Stimulated activated CD8-positive, alpha-beta memory T cell treated with anti-CD3 and anti-CD28 coated beads, Interleukin-12 subunit alpha, Interleukin-12 subunit beta, amount 100 ng/mL, for 1 hour (primary cell): ENCODE data around the gene OGFR.

Source experiments
- DNase-seq: peaks from one replicate; pipeline ENCODE4 v3.0.0-alpha.2; 2020; ENCODE audit warnings: low read depth

The OGFR gene

DNA sequence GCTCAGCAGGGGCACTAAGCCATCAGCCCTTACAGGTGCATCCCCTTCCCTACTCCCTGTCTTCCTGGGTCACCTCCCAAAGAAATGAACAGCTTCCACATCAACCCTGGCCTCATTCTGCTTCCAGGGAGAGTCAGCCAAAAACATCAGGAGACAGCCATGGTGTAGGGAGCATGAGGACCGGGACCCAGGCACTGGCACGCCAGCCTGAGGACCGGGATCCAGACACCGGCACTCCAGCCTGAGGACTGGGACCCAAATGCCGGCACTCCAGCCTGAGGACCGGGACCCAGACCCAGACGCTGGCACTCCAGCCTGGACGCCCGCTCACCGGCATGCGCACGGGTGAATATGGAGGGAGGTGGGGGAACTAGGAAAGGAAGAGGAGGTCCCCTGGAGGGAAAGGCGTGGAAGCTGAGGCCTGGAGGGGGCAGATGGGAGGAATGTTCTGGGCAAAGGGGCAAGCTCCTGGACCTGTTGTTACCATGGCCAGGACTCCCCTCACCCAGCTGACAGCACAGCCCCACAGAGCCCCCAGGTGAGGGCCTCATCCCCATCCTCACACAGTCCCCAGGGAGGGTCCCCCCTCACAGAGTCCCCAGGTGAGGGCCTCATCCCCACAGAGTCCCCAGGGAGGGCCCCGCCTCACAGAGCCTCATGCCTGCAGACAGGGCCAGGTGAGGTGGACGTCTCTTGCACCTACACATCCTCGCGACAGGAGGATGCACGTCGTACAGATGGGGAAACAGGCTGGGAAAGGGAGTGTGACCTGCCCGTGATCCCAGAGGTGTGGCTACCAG is 34.3 kb upstream of the OGFR start:
- DNase-seq: no peak

DNA sequence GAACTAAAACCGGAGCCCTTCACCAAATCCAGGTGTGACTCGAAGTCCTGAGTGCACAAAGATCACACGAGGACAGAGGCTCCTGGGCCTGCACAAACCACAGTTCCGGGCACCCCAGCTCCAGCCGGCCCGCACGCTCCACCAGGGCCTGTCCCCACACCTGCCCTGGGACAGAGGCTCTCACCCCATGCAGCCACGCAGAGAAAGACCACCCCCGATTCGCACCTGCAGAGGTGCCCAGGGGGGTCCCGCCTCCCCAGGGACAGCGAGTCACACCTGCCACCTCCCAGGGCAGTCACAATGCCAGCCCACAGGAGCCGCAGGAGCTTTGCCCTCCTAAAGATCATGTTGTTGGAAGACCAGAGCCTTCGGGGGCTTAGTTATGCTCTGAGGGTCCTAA is 33.7 kb upstream of the OGFR start:
- DNase-seq: no peak

- no peak for DNase-seq
Observed at GRCh38 chr20:62771396-62772102, 33.1 kb upstream of the OGFR start.

DNA sequence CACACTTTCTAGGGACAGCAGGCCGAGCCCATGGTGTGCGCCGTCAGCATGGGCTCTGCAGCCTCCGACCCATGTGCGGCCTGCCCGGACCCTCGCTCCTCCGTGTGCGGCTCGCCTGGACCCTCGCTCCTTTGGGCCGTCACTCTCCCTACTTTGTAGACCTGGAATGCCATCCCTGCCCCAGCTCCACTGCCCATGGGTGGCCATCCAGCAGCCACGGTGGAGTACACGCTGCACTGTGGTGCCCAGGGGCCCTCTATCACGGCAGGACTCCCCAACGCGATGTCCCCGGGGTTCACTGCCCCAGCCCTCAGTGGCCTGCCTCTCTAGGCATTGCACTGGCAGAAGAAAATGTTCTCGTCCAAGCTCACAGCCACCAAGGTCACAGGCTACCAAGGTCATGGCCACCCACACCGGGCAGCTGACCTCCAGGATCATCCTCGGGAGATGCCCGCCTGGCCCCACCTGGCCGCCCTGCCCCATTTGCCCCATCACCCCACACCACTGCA is 32.5 kb upstream of the OGFR start:
- no peak for DNase-seq

GRCh38 chr20:62772619-62772989 is 32.0 kb upstream of the OGFR start:
- no peak for DNase-seq

DNA sequence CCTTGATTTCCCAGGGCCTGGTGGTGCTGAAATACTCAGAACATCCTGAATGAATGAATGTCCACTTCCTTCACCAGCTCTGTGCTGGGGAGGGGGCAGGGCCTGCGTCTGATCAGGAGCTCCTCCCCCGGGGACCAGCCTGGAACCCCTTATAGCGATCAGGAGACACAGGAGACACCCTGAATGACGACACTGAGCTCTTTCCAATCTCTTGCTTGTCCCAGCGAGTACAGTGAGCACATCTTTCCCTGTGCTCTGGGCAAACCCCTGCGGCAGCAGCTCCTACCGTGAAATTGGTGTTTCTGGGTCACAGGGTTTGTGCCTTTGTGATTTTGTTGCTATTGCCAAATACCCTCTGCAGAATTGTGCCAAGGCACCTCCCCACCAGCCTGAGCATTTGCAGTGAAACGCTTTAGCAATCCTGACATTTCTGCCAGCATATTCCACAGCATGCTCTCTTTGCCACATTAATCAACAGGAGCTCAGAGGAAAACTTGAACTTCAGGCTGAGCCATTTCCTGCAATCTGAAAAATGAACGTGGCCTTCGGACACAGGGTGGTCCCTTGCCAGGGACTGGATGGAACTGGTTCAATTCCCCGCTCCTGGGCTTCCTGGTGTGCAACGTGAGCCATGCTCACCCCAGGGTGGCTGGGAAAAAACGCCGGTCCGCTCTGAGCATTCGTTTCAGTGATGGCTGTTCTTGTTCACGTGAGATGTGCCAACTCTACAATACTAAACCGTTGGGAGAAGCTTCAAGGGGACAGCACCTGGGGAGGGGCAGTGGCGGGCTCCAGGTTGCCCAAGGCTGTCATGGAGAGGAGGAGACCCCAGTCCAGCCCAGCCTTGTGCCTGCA is 31.4 kb upstream of the OGFR start:
- no peak for DNase-seq

GRCh38 chr20:62773845-62774714 is 30.6 kb upstream of the OGFR start:
- no peak for DNase-seq

DNA sequence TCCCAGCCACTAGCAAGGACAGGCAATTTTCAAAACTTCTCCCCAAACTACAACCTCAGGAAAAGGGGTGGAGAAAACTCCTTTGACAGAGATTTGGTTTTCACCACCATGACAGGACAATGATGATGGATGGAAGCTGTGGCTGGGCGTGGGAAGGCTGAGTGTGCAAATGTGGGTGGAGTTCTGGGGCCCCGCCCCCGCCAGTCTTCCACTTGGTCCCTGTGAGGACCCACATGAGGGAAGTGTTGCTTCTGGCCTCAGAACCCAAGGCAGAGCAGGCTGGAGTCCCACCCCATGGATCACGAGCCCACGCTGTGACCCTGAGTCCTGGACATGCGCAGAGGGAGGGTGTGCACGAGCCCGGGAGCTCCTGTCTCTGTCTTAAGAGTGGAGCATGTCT is 29.9 kb upstream of the OGFR start:
- DNase-seq: no peak

- no peak for DNase-seq
Observed at GRCh38 chr20:62775206-62775605, 29.4 kb upstream of the OGFR start.

- no peak for DNase-seq
Observed at GRCh38 chr20:62776035-62776691, 28.5 kb upstream of the OGFR start.

GRCh38 chr20:62776692-62777527 is 27.7 kb upstream of the OGFR start:
- DNase-seq: no peak

DNA sequence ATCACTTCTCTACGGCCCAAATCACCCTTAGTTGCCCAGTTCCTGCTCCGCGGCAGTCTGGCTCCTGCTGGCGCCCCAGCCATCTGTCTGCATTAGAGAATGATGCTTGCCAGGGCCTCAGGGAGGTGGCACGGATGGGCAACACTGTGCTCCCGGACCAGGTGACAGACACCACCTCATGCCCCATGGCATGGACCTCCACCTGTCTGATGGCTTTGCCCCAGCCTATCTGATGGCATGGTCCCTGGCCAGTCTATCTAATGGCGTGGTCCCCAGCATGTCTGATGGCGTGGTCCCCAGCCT is 27.2 kb upstream of the OGFR start:
- DNase-seq: no peak

DNA sequence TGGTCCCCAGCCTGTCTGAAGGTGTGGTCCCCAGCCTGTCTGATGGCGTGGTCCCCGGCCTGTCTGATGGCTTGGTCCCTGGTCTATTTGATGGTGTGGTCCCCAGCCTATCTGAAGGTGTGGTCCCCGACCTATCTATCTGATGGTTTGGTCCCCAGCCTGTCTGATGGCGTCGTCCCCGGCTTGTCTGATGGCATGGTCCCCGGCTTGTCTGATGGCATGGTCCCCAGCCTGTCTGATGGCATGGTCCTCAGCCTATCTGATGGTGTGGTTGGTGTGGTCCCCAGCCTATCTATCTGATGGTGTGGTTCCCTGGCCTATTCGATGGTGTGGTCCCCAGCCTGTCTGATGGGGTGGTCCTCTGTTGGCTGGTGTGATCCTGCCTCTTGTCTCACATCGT is 26.6 kb upstream of the OGFR start:
- DNase-seq: no peak

GRCh38 chr20:62778601-62779416 is 25.8 kb upstream of the OGFR start:
- DNase-seq: no peak

DNA sequence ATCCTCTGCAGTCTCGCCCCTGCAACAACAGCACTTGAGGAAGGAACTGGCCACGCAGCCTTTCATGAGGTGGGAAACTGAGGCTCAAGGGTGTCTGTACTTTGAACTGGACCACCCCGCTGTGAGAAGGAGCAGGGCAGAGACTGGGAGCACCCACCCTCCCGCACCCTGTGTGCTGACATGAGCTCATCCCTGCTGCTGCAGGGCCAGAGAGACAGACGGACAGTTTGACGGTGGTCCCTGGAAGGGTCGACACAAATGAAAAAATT is 25.3 kb upstream of the OGFR start:
- no peak for DNase-seq

DNA sequence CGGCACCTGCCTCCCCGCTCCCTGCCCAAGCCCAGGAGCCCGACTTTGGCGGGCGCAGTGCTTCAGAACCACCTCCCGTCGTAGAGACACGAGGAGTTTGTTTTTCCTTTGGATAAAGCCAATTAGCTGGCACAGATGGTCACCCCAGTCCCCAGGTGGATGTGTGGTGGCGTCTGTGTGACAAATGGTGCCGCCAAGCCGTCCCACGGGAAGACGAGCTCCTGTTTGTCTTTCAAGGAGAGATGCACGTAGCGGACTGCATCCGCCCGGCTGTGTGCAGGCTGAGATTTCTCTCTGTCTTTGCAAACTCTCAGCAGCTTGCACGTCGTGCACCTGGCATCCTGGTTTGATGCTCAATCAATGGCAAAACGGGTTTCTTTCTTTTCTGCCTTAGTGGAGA is 24.4 kb upstream of the OGFR start:
- DNase-seq: no peak

- no peak for DNase-seq
Observed at GRCh38 chr20:62780696-62781095, 23.9 kb upstream of the OGFR start.

DNA sequence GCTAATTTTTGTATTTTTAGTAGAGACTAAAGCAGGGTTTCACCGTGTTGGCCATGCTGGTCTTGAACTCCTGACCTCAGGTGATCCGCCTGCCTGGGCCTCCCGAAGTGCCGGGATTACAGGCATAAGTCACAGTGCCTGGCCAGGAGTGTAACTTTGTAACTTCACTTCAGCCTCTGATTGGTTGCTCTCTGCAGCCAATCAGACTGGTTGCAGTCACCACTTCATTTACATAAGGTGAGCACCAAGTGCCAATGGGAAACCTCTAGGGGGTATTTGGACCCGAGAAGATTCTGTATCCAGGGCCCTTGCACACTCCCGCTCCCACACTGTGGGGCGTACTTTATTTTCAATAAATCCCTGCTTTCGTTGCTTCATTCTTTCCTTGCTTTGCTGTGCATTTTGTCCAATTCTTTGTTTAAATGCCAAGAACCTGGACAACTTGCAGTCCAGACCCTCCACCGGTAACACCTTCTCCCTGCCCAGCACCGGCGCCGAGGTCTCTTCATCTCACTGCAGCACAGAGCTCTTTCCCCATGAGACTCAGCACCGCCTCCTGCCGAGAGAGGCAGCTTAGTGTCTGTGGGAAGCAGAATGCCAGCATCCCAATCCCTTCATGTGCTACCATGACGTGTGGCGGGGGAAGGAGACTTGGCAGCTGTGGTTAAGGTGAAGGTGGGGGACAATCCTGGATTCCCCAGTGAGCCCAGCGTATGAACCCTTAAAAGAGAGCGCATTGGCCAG is 22.3 kb upstream of the OGFR start:
- DNase-seq: no peak

GRCh38 chr20:62782893-62783278 is 21.7 kb upstream of the OGFR start:
- DNase-seq: no peak
